Neutrophil (primary cell): ENCODE results near the gene CLRN3.

Experiments used
- H3K27ac ChIP-seq: fragments of 200-600 bp; sonication (generic); 2 replicates; pipeline ENCODE4 v1.5.1; 2016; ENCODE audit warnings: mild to moderate bottlenecking, moderate library complexity
- H3K27me3 ChIP-seq: fragments of 200-600 bp; sonication (generic); 2 replicates; pipeline ENCODE4 v1.6.0; 2016; ENCODE audit warnings: mild to moderate bottlenecking
- H3K36me3 ChIP-seq: fragments of 200-600 bp; sonication (generic); 2 replicates; pipeline ENCODE4 v1.5.1; 2017
- H3K4me1 ChIP-seq, 2 experiments: fragments of 200-600 bp in 1 of 2; sonication (generic) in 1 of 2; 1 replicate in 1 of 2; 2 replicates in 1 of 2; pipeline versions ENCODE4 v1.5.1 to v1.6.1; 2013 to 2016; ENCODE audit warnings: low read depth in 1 of 2, low read length in 1 of 2, mild to moderate bottlenecking in 1 of 2, moderate library complexity in 1 of 2; ENCODE audit not compliant: control insufficient read depth in 1 of 2, insufficient read depth in 1 of 2
- H3K4me3 ChIP-seq, 2 experiments: fragments of 200-600 bp in 1 of 2; sonication (generic) in 1 of 2; 1 replicate in 1 of 2; 2 replicates in 1 of 2; pipeline ENCODE4 v1.5.1; 2013 to 2016; ENCODE audit warnings: low read depth in 1 of 2, low read length in 1 of 2, mild to moderate bottlenecking in 1 of 2, moderate library complexity in 1 of 2
- H3K9me3 ChIP-seq: fragments of 200-600 bp; sonication (generic); 2 replicates; pipeline ENCODE4 v1.5.1; 2016
- CTCF ChIP-seq: fragments of 200-600 bp; sonication (generic); IDR thresholded peaks from 2 replicates; pipeline ENCODE4 v1.5.1; 2016; ENCODE audit warnings: antibody characterized with exemption

Gene CLRN3

GRCh38 chr10:127881262-127881661 is 11.5 kb downstream of the CLRN3 start:
- Histone ChIP-seq H3K4me1 (peaks cover 56 to 57% of the 10 kb centered on the region in 2 experiments), H3K27ac (peak overlapping the region; percentile 89)

GRCh38 chr10:127880557-127880956 is 12.2 kb downstream of the CLRN3 start:
- Histone ChIP-seq H3K9me3 (no peaks in the 10 kb centered on the region), H3K27ac (peak overlapping the region; percentile 89)
- peak; percentile 44 for TF ChIP-seq CTCF

More at GRCh38 chr10:127881262-127881661, 11.5 kb downstream of the CLRN3 start:
- peak overlapping the region; percentile 5 to 48 for H3K4me3 ChIP-seq
- no peaks in the 10 kb centered on the region for H3K9me3 ChIP-seq
- no peaks in the 10 kb centered on the region for H3K27me3 ChIP-seq
- no peaks in the 10 kb centered on the region for H3K36me3 ChIP-seq
- TF ChIP-seq CTCF, result no peak

GRCh38 chr10:127878475-127879055 is 14.2 kb downstream of the CLRN3 start:
- Histone ChIP-seq H3K9me3 (no peaks in the 10 kb centered on the region), H3K27ac (peak overlapping the region; percentile 89), H3K36me3 (no peaks in the 10 kb centered on the region), H3K27me3 (no peaks in the 10 kb centered on the region), H3K4me3 (peak overlapping the region in 1 of 2 experiments; percentile 9), H3K4me1 (peaks cover 56 to 57% of the 10 kb centered on the region in 2 experiments)
- no peak for TF ChIP-seq CTCF

More at GRCh38 chr10:127880557-127880956, 12.2 kb downstream of the CLRN3 start:
- peaks cover 56 to 57% of the 10 kb centered on the region in 2 experiments for H3K4me1 ChIP-seq
- H3K4me3 ChIP-seq, result peak overlapping the region in 1 of 2 experiments; percentile 48
- H3K27me3 ChIP-seq, result no peaks in the 10 kb centered on the region
- no peaks in the 10 kb centered on the region for H3K36me3 ChIP-seq

- no peak overlapping the region for H3K27ac ChIP-seq
- no peak for TF ChIP-seq CTCF
- H3K4me3 ChIP-seq, result no peak overlapping the region
- H3K4me1 ChIP-seq, result peaks cover 49 to 51% of the 10 kb centered on the region in 2 experiments
- H3K36me3 ChIP-seq, result no peaks in the 10 kb centered on the region
- no peaks in the 10 kb centered on the region for H3K9me3 ChIP-seq
- H3K27me3 ChIP-seq, result no peaks in the 10 kb centered on the region
Measured at GRCh38 chr10:127877699-127878098, 15.0 kb downstream of the CLRN3 start.

- H3K27ac ChIP-seq, result no peak overlapping the region
- H3K4me1 ChIP-seq, result peaks cover 44 to 45% of the 10 kb centered on the region in 2 experiments
- H3K9me3 ChIP-seq, result no peaks in the 10 kb centered on the region
- no peaks in the 10 kb centered on the region for H3K36me3 ChIP-seq
- H3K4me3 ChIP-seq, result no peak overlapping the region
- H3K27me3 ChIP-seq, result no peaks in the 10 kb centered on the region
- TF ChIP-seq CTCF, result no peak
Measured at GRCh38 chr10:127877116-127877515, 15.6 kb downstream of the CLRN3 start.
